ENCODE data around the gene AUTS2.

AUTS2 gene

GRCh38 chr7:70505468-70505867 is 907.2 kb downstream of the AUTS2 start:
- Histone ChIP-seq H3K4me3 (ENCODE audit: low read length) (no peak overlapping the region), H3K4me1 (ENCODE audit: control insufficient read depth, insufficient read depth, low read length) (no peaks in the 10 kb centered on the region), H3K36me3 (ENCODE audit: control insufficient read depth, insufficient read depth, low read length) (no peaks in the 10 kb centered on the region), H3K9me3 (ENCODE audit: control insufficient read depth, insufficient read depth, low read length) (no peaks in the 10 kb centered on the region), H3K27ac (ENCODE audit: low read length) (no peak overlapping the region), H3K27me3 (ENCODE audit: control insufficient read depth, insufficient read depth, low read length) (no peaks in the 10 kb centered on the region)
- no CpG with 5 or more reads among the region's 6 CpGs for WGBS (ENCODE audit: insufficient coverage, insufficient read length)
- DNase-seq (ENCODE audit: low read depth, low spot score), result no peak

- WGBS (ENCODE audit: insufficient coverage, insufficient read length), result no CpG with 5 or more reads among the region's 9 CpGs
- Histone ChIP-seq H3K27ac (ENCODE audit: low read length) (no peak overlapping the region), H3K4me3 (ENCODE audit: low read length) (no peak overlapping the region), H3K4me1 (ENCODE audit: control insufficient read depth, insufficient read depth, low read length) (no peaks in the 10 kb centered on the region), H3K9me3 (ENCODE audit: control insufficient read depth, insufficient read depth, low read length) (no peaks in the 10 kb centered on the region), H3K36me3 (ENCODE audit: control insufficient read depth, insufficient read depth, low read length) (no peaks in the 10 kb centered on the region), H3K27me3 (ENCODE audit: control insufficient read depth, insufficient read depth, low read length) (no peaks in the 10 kb centered on the region)
- no peak for DNase-seq (ENCODE audit: low read depth, low spot score)
Measured at GRCh38 chr7:70505886-70506285, 907.6 kb downstream of the AUTS2 start.

- no peak for DNase-seq (ENCODE audit: low read depth, low spot score)
- Histone ChIP-seq H3K4me3 (ENCODE audit: low read length) (no peak overlapping the region), H3K27ac (ENCODE audit: low read length) (no peak overlapping the region), H3K27me3 (ENCODE audit: control insufficient read depth, insufficient read depth, low read length) (no peaks in the 10 kb centered on the region), H3K9me3 (ENCODE audit: control insufficient read depth, insufficient read depth, low read length) (no peaks in the 10 kb centered on the region), H3K4me1 (ENCODE audit: control insufficient read depth, insufficient read depth, low read length) (no peaks in the 10 kb centered on the region), H3K36me3 (ENCODE audit: control insufficient read depth, insufficient read depth, low read length) (no peaks in the 10 kb centered on the region)
- no CpG with 5 or more reads among the region's 7 CpGs for WGBS (ENCODE audit: insufficient coverage, insufficient read length)
Measured at GRCh38 chr7:70506434-70506833, 908.2 kb downstream of the AUTS2 start.

- H3K27ac ChIP-seq (ENCODE audit: low read length), result no peak overlapping the region
- no CpG with 5 or more reads among the region's 7 CpGs for WGBS (ENCODE audit: insufficient coverage, insufficient read length)
- DNase-seq (ENCODE audit: low read depth, low spot score), result no peak
- H3K27me3 ChIP-seq (ENCODE audit: control insufficient read depth, insufficient read depth, low read length), result no peaks in the 10 kb centered on the region
- H3K4me3 ChIP-seq (ENCODE audit: low read length), result no peak overlapping the region
- H3K4me1 ChIP-seq (ENCODE audit: control insufficient read depth, insufficient read depth, low read length), result no peaks in the 10 kb centered on the region
- H3K36me3 ChIP-seq (ENCODE audit: control insufficient read depth, insufficient read depth, low read length), result no peaks in the 10 kb centered on the region
- no peaks in the 10 kb centered on the region for H3K9me3 ChIP-seq (ENCODE audit: control insufficient read depth, insufficient read depth, low read length)
Measured at GRCh38 chr7:70512144-70512543, 913.9 kb downstream of the AUTS2 start.

- Histone ChIP-seq H3K9me3 (ENCODE audit: control insufficient read depth, insufficient read depth, low read length) (no peaks in the 10 kb centered on the region), H3K4me3 (ENCODE audit: low read length) (no peak overlapping the region), H3K36me3 (ENCODE audit: control insufficient read depth, insufficient read depth, low read length) (no peaks in the 10 kb centered on the region), H3K4me1 (ENCODE audit: control insufficient read depth, insufficient read depth, low read length) (no peaks in the 10 kb centered on the region), H3K27ac (ENCODE audit: low read length) (no peak overlapping the region), H3K27me3 (ENCODE audit: control insufficient read depth, insufficient read depth, low read length) (no peaks in the 10 kb centered on the region)
- no CpG with 5 or more reads among the region's 3 CpGs for WGBS (ENCODE audit: insufficient coverage, insufficient read length)
- DNase-seq (ENCODE audit: low read depth, low spot score), result no peak
Measured at GRCh38 chr7:70512761-70513160, 914.5 kb downstream of the AUTS2 start.

GRCh38 chr7:70520611-70521010 is 922.3 kb downstream of the AUTS2 start:
- H3K4me1 ChIP-seq (ENCODE audit: control insufficient read depth, insufficient read depth, low read length), result no peaks in the 10 kb centered on the region
- no peaks in the 10 kb centered on the region for H3K27me3 ChIP-seq (ENCODE audit: control insufficient read depth, insufficient read depth, low read length)
- no peak for DNase-seq (ENCODE audit: low read depth, low spot score)
- no peaks in the 10 kb centered on the region for H3K9me3 ChIP-seq (ENCODE audit: control insufficient read depth, insufficient read depth, low read length)
- no CpG with 5 or more reads among the region's 4 CpGs for WGBS (ENCODE audit: insufficient coverage, insufficient read length)
- H3K27ac ChIP-seq (ENCODE audit: low read length), result no peak overlapping the region
- no peaks in the 10 kb centered on the region for H3K36me3 ChIP-seq (ENCODE audit: control insufficient read depth, insufficient read depth, low read length)
- H3K4me3 ChIP-seq (ENCODE audit: low read length), result no peak overlapping the region

GRCh38 chr7:70523249-70523988 is 925.1 kb downstream of the AUTS2 start:
- no peaks in the 10 kb centered on the region for H3K36me3 ChIP-seq (ENCODE audit: control insufficient read depth, insufficient read depth, low read length)
- no CpG with 5 or more reads among the region's 8 CpGs for WGBS (ENCODE audit: insufficient coverage, insufficient read length)
- H3K27me3 ChIP-seq (ENCODE audit: control insufficient read depth, insufficient read depth, low read length), result no peaks in the 10 kb centered on the region
- H3K4me1 ChIP-seq (ENCODE audit: control insufficient read depth, insufficient read depth, low read length), result no peaks in the 10 kb centered on the region
- DNase-seq (ENCODE audit: low read depth, low spot score), result no peak
- H3K9me3 ChIP-seq (ENCODE audit: control insufficient read depth, insufficient read depth, low read length), result no peaks in the 10 kb centered on the region
- no peak overlapping the region for H3K27ac ChIP-seq (ENCODE audit: low read length)
- no peak overlapping the region for H3K4me3 ChIP-seq (ENCODE audit: low read length)

GRCh38 chr7:70523989-70524351 is 925.7 kb downstream of the AUTS2 start:
- H3K4me3 ChIP-seq (ENCODE audit: low read length), result no peak overlapping the region
- WGBS (ENCODE audit: insufficient coverage, insufficient read length), result no CpG with 5 or more reads among the region's 2 CpGs
- DNase-seq (ENCODE audit: low read depth, low spot score), result no peak
- H3K4me1 ChIP-seq (ENCODE audit: control insufficient read depth, insufficient read depth, low read length), result no peaks in the 10 kb centered on the region
- H3K27me3 ChIP-seq (ENCODE audit: control insufficient read depth, insufficient read depth, low read length), result no peaks in the 10 kb centered on the region
- H3K27ac ChIP-seq (ENCODE audit: low read length), result no peak overlapping the region
- H3K9me3 ChIP-seq (ENCODE audit: control insufficient read depth, insufficient read depth, low read length), result no peaks in the 10 kb centered on the region
- no peaks in the 10 kb centered on the region for H3K36me3 ChIP-seq (ENCODE audit: control insufficient read depth, insufficient read depth, low read length)

GRCh38 chr7:70525991-70526390 is 927.7 kb downstream of the AUTS2 start:
- Histone ChIP-seq H3K27ac (ENCODE audit: low read length) (no peak overlapping the region), H3K36me3 (ENCODE audit: control insufficient read depth, insufficient read depth, low read length) (no peaks in the 10 kb centered on the region), H3K4me3 (ENCODE audit: low read length) (no peak overlapping the region), H3K27me3 (ENCODE audit: control insufficient read depth, insufficient read depth, low read length) (no peaks in the 10 kb centered on the region), H3K9me3 (ENCODE audit: control insufficient read depth, insufficient read depth, low read length) (no peaks in the 10 kb centered on the region), H3K4me1 (ENCODE audit: control insufficient read depth, insufficient read depth, low read length) (no peaks in the 10 kb centered on the region)
- no peak for DNase-seq (ENCODE audit: low read depth, low spot score)
- no CpG with 5 or more reads among the region's 5 CpGs for WGBS (ENCODE audit: insufficient coverage, insufficient read length)

GRCh38 chr7:70527520-70528115 is 929.3 kb downstream of the AUTS2 start:
- Histone ChIP-seq H3K36me3 (ENCODE audit: control insufficient read depth, insufficient read depth, low read length) (no peaks in the 10 kb centered on the region), H3K9me3 (ENCODE audit: control insufficient read depth, insufficient read depth, low read length) (no peaks in the 10 kb centered on the region), H3K27me3 (ENCODE audit: control insufficient read depth, insufficient read depth, low read length) (no peaks in the 10 kb centered on the region), H3K27ac (ENCODE audit: low read length) (no peak overlapping the region), H3K4me3 (ENCODE audit: low read length) (no peak overlapping the region), H3K4me1 (ENCODE audit: control insufficient read depth, insufficient read depth, low read length) (no peaks in the 10 kb centered on the region)
- DNase-seq (ENCODE audit: low read depth, low spot score), result no peak
- WGBS (ENCODE audit: insufficient coverage, insufficient read length), result no CpG with 5 or more reads among the region's 3 CpGs

GRCh38 chr7:70529436-70529835 is 931.2 kb downstream of the AUTS2 start:
- Histone ChIP-seq H3K27ac (ENCODE audit: low read length) (no peak overlapping the region), H3K9me3 (ENCODE audit: control insufficient read depth, insufficient read depth, low read length) (no peaks in the 10 kb centered on the region), H3K27me3 (ENCODE audit: control insufficient read depth, insufficient read depth, low read length) (no peaks in the 10 kb centered on the region), H3K4me3 (ENCODE audit: low read length) (no peak overlapping the region), H3K36me3 (ENCODE audit: control insufficient read depth, insufficient read depth, low read length) (no peaks in the 10 kb centered on the region), H3K4me1 (ENCODE audit: control insufficient read depth, insufficient read depth, low read length) (no peaks in the 10 kb centered on the region)
- WGBS (ENCODE audit: insufficient coverage, insufficient read length), result no CpG with 5 or more reads among the region's 5 CpGs
- no peak for DNase-seq (ENCODE audit: low read depth, low spot score)
